ENCODE results near the gene TLR7. TPM values are rescaled to one million over a fixed set of nuclear protein-coding genes. Genes with fewer than 3 reads are reported as not detected.

TLR7 gene
- total and polyA plus RNA-seq, 2 donors (not counting 1 experiment from before 2014, with no cell fraction given) = not detected

DNA sequence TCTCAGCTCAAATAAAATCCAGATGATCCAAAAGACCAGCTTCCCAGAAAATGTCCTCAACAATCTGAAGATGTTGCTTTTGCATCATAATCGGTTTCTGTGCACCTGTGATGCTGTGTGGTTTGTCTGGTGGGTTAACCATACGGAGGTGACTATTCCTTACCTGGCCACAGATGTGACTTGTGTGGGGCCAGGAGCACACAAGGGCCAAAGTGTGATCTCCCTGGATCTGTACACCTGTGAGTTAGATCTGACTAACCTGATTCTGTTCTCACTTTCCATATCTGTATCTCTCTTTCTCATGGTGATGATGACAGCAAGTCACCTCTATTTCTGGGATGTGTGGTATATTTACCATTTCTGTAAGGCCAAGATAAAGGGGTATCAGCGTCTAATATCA lies 20.9 kb downstream of the TLR7 start:
- Histone ChIP-seq H4K20me1 (ENCODE audit: control insufficient read depth, extremely low read depth, insufficient read depth, low read length) (no peaks in the 10 kb centered on the region), H3K4me2 (ENCODE audit: extremely low read depth, insufficient read depth, low read length) (no peak overlapping the region), H3K27ac (ENCODE audit: insufficient read depth, low read length) (no peak overlapping the region), H3K79me2 (ENCODE audit: control insufficient read depth, insufficient read depth, low read length) (no peaks in the 10 kb centered on the region), H3K9ac (ENCODE audit: insufficient read depth, low read length) (no peak overlapping the region), H3K4me1 (ENCODE audit: control insufficient read depth, extremely low read depth, insufficient read depth, low read length) (no peaks in the 10 kb centered on the region), H3K27me3 (ENCODE audit: control insufficient read depth, insufficient read depth, low read length) (no peaks in the 10 kb centered on the region), H2AFZ (ENCODE audit: low read length) (no peak overlapping the region), H3K4me3 (replicated peaks in 1 of 4; ENCODE audit: control extremely low read depth in 1 of 4, insufficient read depth in 1 of 4, low read depth in 3 of 4, low read length in 4 of 4) (no peak overlapping the region), H3K9me3 (ENCODE audit: control insufficient read depth, insufficient read depth, low read depth, low read length) (no peaks in the 10 kb centered on the region), H3K36me3 (ENCODE audit: control insufficient read depth, insufficient read depth, low read length) (no peaks in the 10 kb centered on the region)
- no peak for TF ChIP-seq EZH2 (IDR thresholded peaks at IDR 0.05; ENCODE audit: low read length, missing control alignments)
- TF ChIP-seq, protein P1, sequence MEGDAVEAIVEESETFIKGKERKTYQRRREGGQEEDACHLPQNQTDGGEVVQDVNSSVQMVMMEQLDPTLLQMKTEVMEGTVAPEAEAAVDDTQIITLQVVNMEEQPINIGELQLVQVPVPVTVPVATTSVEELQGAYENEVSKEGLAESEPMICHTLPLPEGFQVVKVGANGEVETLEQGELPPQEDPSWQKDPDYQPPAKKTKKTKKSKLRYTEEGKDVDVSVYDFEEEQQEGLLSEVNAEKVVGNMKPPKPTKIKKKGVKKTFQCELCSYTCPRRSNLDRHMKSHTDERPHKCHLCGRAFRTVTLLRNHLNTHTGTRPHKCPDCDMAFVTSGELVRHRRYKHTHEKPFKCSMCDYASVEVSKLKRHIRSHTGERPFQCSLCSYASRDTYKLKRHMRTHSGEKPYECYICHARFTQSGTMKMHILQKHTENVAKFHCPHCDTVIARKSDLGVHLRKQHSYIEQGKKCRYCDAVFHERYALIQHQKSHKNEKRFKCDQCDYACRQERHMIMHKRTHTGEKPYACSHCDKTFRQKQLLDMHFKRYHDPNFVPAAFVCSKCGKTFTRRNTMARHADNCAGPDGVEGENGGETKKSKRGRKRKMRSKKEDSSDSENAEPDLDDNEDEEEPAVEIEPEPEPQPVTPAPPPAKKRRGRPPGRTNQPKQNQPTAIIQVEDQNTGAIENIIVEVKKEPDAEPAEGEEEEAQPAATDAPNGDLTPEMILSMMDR (conservative IDR thresholded peaks at IDR 0.05 in 1 of 2, IDR thresholded peaks at IDR 0.05 in 1 of 2; ENCODE audit: low read depth in 1 of 2, low read length in 2 of 2) = no peak
- no peak for DNase-seq (ENCODE audit: low read depth in 2 of 2)

DNA sequence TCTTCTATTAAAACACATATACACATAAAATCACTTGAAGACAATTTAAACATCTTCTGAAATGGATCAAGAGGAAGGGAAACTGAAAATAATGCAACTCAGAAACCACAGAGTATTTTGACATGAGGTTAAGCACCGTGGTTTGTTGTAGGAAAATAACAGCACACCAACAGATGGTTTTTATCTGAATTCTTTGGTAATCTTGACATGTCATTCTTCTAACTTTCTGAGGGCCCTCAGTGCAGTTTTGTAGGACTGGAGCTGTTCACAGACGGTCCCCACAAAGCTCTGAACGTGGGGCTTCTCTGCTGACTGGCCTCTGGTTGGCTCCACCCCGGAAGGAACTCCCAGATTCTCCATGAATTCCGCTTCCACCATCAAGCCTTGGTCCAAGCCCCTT lies 23.6 kb downstream of the TLR7 start:
- DNase-seq (ENCODE audit: low read depth in 2 of 2) = peak in 1 of 2 donors; percentile 8

DNA sequence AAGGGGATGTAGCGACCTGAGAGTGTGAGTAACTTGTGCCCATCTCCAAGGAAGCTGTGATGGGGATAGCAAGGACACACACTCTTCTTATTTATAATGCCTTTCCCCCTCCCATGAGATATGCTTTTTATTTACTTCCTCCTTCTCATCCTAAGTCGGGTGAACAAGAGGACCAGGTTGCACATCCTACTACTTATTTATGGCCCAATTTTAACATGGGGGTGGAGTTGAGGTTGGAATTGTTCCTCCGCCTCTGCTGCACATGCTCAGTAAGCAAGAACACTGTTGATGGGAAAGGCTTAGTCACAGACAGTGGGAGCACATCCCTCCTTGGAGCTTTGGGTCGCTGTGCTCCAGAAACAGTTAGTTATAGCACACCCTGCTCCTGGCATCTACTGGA lies 24.3 kb downstream of the TLR7 start:
- Histone ChIP-seq H3K4me1 (ENCODE audit: control insufficient read depth, extremely low read depth, insufficient read depth, low read length) (no peaks in the 10 kb centered on the region), H3K9me3 (ENCODE audit: control insufficient read depth, insufficient read depth, low read depth, low read length) (no peaks in the 10 kb centered on the region), H3K79me2 (ENCODE audit: control insufficient read depth, insufficient read depth, low read length) (no peaks in the 10 kb centered on the region), H3K36me3 (ENCODE audit: control insufficient read depth, insufficient read depth, low read length) (no peaks in the 10 kb centered on the region), H3K27me3 (ENCODE audit: control insufficient read depth, insufficient read depth, low read length) (no peaks in the 10 kb centered on the region), H2AFZ (ENCODE audit: low read length) (no peak overlapping the region), H3K4me2 (ENCODE audit: extremely low read depth, insufficient read depth, low read length) (no peak overlapping the region), H3K9ac (ENCODE audit: insufficient read depth, low read length) (no peak overlapping the region), H3K27ac (ENCODE audit: insufficient read depth, low read length) (no peak overlapping the region), H3K4me3 (replicated peaks in 1 of 4; ENCODE audit: control extremely low read depth in 1 of 4, insufficient read depth in 1 of 4, low read depth in 3 of 4, low read length in 4 of 4) (no peak overlapping the region), H4K20me1 (ENCODE audit: control insufficient read depth, extremely low read depth, insufficient read depth, low read length) (no peaks in the 10 kb centered on the region)
- TF ChIP-seq, protein P1 (conservative IDR thresholded peaks at IDR 0.05 in 1 of 2, IDR thresholded peaks at IDR 0.05 in 1 of 2; ENCODE audit: low read depth in 1 of 2, low read length in 2 of 2) = no peak
- TF ChIP-seq EZH2 (IDR thresholded peaks at IDR 0.05; ENCODE audit: low read length, missing control alignments) = no peak
- no peak for DNase-seq (ENCODE audit: low read depth in 2 of 2)

More for the DNA sequence above, 23.6 kb downstream of the TLR7 start:
- Histone ChIP-seq H4K20me1 (ENCODE audit: control insufficient read depth, extremely low read depth, insufficient read depth, low read length) (no peaks in the 10 kb centered on the region), H3K4me3 (replicated peaks in 1 of 4; ENCODE audit: control extremely low read depth in 1 of 4, insufficient read depth in 1 of 4, low read depth in 3 of 4, low read length in 4 of 4) (no peak overlapping the region), H3K4me1 (ENCODE audit: control insufficient read depth, extremely low read depth, insufficient read depth, low read length) (no peaks in the 10 kb centered on the region), H3K36me3 (ENCODE audit: control insufficient read depth, insufficient read depth, low read length) (no peaks in the 10 kb centered on the region), H3K27ac (ENCODE audit: insufficient read depth, low read length) (no peak overlapping the region), H3K27me3 (ENCODE audit: control insufficient read depth, insufficient read depth, low read length) (no peaks in the 10 kb centered on the region), H3K4me2 (ENCODE audit: extremely low read depth, insufficient read depth, low read length) (no peak overlapping the region), H3K9me3 (ENCODE audit: control insufficient read depth, insufficient read depth, low read depth, low read length) (no peaks in the 10 kb centered on the region), H3K79me2 (ENCODE audit: control insufficient read depth, insufficient read depth, low read length) (no peaks in the 10 kb centered on the region), H3K9ac (ENCODE audit: insufficient read depth, low read length) (no peak overlapping the region), H2AFZ (ENCODE audit: low read length) (no peak overlapping the region)
- TF ChIP-seq EZH2 (IDR thresholded peaks at IDR 0.05; ENCODE audit: low read length, missing control alignments) = no peak
- TF ChIP-seq, protein P1 (conservative IDR thresholded peaks at IDR 0.05 in 1 of 2, IDR thresholded peaks at IDR 0.05 in 1 of 2; ENCODE audit: low read depth in 1 of 2, low read length in 2 of 2) = no peak
